BE2C (cell line): ENCODE data around the gene VIT.
A peak's percentile ranks its signal among the peaks of the same experiment; 100 is the strongest.

Experiments used
- DNase-seq: peaks from one replicate; pipeline ENCODE4 v3.0.0-alpha.2; 2020
- H3K27me3 ChIP-seq: fragments of 250-450 bp; sonication (Bioruptor Pico); 2 replicates; pipeline ENCODE4 v1.5.1; 2020; ENCODE audit warnings: mild to moderate bottlenecking
- H3K36me3 ChIP-seq: fragments of 250-450 bp; sonication (Bioruptor Pico); 2 replicates; pipeline ENCODE4 v1.5.1; 2020; ENCODE audit warnings: mild to moderate bottlenecking
- H3K4me1 ChIP-seq: fragments of 250-450 bp; sonication (Bioruptor Pico); 2 replicates; pipeline ENCODE4 v1.5.1; 2020
- H3K4me3 ChIP-seq: 2 replicates; pipeline ENCODE4 v1.5.1; 2011; ENCODE audit warnings: low read depth, low read length
- H3K9me3 ChIP-seq: fragments of 250-450 bp; sonication (Bioruptor Pico); 2 replicates; pipeline ENCODE4 v1.5.1; 2020
- TF ChIP-seq, protein P1 (sequence below): IDR thresholded peaks from 2 replicates; pipeline ENCODE4 v1.5.1; 2012; ENCODE audit warnings: mild to moderate bottlenecking, low read depth, low read length

The VIT gene

GRCh38 chr2:36704475-36705150 is 8.1 kb downstream of the VIT start:
- DNase-seq: no peak
- TF ChIP-seq, protein P1, sequence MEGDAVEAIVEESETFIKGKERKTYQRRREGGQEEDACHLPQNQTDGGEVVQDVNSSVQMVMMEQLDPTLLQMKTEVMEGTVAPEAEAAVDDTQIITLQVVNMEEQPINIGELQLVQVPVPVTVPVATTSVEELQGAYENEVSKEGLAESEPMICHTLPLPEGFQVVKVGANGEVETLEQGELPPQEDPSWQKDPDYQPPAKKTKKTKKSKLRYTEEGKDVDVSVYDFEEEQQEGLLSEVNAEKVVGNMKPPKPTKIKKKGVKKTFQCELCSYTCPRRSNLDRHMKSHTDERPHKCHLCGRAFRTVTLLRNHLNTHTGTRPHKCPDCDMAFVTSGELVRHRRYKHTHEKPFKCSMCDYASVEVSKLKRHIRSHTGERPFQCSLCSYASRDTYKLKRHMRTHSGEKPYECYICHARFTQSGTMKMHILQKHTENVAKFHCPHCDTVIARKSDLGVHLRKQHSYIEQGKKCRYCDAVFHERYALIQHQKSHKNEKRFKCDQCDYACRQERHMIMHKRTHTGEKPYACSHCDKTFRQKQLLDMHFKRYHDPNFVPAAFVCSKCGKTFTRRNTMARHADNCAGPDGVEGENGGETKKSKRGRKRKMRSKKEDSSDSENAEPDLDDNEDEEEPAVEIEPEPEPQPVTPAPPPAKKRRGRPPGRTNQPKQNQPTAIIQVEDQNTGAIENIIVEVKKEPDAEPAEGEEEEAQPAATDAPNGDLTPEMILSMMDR: no peak
- H3K36me3 ChIP-seq: no peaks in the 10 kb centered on the region

DNA sequence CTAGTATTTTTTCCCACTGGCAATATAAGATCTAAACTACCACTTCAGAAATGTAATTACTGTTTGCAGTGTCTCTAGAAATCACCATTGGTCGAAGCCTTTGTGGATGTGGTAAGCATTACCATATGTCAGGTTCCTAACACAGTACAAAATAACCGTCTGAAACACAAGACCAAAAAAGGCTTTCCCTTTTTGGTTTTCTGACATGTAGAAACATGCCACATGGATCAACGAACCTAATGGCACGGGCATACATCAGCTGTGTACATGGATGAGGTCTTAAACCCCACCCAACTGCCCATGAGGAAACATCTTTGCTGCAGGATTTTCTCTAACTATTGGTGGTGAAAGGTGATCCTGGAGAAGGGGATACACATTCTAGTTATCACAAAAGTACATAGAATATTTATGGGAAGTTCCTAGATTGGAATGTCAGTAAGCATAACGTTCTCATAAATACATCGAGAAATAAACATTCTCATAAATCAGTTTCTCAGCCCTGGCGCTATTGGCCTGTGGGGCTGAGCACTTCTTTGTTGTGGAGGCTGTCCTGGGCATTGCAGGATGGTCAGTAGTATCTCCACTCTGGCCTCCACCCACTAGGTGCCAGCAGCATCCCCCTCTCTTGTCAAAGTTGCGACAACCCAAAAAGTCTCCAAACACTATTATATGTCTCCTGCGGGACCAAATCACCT is 9.0 kb downstream of the VIT start:
- Histone ChIP-seq H3K9me3 (no peaks in the 10 kb centered on the region), H3K4me3 (no peak overlapping the region), H3K4me1 (no peaks in the 10 kb centered on the region), H3K36me3 (no peaks in the 10 kb centered on the region), H3K27me3 (no peaks in the 10 kb centered on the region)
- DNase-seq: no peak
- TF ChIP-seq, protein P1: no peak

More at GRCh38 chr2:36704475-36705150, 8.1 kb downstream of the VIT start:
- Histone ChIP-seq H3K9me3 (no peaks in the 10 kb centered on the region), H3K4me3 (no peak overlapping the region), H3K4me1 (no peaks in the 10 kb centered on the region), H3K27me3 (no peaks in the 10 kb centered on the region)

GRCh38 chr2:36706021-36706876 is 9.7 kb downstream of the VIT start:
- DNase-seq: no peak
- no peak overlapping the region for H3K4me3 ChIP-seq

DNA sequence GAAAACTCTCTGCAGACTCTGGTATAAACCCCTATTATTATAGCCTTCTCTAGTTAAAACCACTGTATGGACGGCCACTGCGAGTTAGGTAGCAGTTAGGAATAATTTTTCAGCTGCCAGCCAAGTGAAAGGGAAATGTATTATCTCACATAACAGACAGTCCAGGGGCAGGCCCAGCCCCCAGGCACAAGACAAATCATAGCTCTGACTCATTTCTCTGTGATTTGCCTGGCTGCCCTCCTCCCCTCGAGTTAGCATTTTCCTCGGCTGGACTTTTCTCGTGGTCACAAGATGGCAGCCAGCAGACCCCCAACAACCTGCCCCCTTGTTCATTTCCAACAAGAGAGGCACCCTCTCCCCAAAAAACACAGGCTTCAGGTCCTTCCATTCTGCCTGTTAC is 10.5 kb downstream of the VIT start:
- TF ChIP-seq, protein P1: no peak
- H3K4me3 ChIP-seq: no peak overlapping the region
- H3K9me3 ChIP-seq: no peaks in the 10 kb centered on the region
- DNase-seq: no peak
- no peaks in the 10 kb centered on the region for H3K36me3 ChIP-seq
- no peaks in the 10 kb centered on the region for H3K4me1 ChIP-seq
- no peaks in the 10 kb centered on the region for H3K27me3 ChIP-seq

More at GRCh38 chr2:36706021-36706876, 9.7 kb downstream of the VIT start:
- TF ChIP-seq, protein P1: no peak
- H3K9me3 ChIP-seq: no peaks in the 10 kb centered on the region
- H3K27me3 ChIP-seq: no peaks in the 10 kb centered on the region
- H3K36me3 ChIP-seq: no peaks in the 10 kb centered on the region
- H3K4me1 ChIP-seq: no peaks in the 10 kb centered on the region

DNA sequence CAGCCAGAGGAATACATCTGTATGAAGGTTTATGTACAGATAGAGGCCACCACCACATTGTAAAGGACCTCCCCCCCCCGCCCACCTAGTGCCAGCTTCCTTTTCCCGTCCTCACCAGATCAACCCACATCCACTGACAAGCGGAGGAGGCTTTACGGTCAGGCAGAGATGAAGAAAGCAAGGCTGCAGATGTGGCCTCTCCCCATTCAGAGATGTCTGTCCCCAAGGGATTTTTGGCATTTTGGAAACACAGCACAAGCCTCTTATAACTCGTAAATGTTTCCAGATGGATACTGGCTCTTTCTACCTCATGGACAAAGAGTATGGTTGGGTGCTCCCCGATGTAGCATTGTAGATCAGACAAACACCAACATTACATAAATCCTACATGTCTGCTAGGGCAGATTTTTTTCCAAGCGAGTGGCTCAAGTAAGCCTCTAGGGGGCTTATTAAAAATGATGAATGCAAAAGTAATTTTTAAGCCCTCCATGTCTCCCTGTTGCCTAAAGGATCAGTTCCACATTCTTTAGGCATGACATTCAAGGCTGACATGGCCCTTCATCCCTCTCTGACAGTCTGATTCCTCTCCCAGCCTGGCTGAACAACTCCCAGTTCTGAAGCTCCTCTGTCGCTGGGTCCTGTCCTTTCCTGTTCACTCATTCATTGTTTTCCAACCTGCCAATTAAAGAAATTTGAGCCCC is 11.7 kb downstream of the VIT start:
- no peak overlapping the region for H3K4me3 ChIP-seq
- no peak for DNase-seq
- TF ChIP-seq, protein P1: peak; percentile 6; the same call in 1 of the 2 replicates

More for the DNA sequence above, 11.7 kb downstream of the VIT start:
- H3K27me3 ChIP-seq: no peaks in the 10 kb centered on the region; the same call in 1 of the 2 replicates
- H3K36me3 ChIP-seq: no peaks in the 10 kb centered on the region
- no peaks in the 10 kb centered on the region for H3K9me3 ChIP-seq
- H3K4me1 ChIP-seq: no peaks in the 10 kb centered on the region
